ENCODE measurements around the gene PACSIN1.
A peak's percentile ranks its signal among the peaks of the same experiment; 100 is the strongest.

The PACSIN1 gene

DNA sequence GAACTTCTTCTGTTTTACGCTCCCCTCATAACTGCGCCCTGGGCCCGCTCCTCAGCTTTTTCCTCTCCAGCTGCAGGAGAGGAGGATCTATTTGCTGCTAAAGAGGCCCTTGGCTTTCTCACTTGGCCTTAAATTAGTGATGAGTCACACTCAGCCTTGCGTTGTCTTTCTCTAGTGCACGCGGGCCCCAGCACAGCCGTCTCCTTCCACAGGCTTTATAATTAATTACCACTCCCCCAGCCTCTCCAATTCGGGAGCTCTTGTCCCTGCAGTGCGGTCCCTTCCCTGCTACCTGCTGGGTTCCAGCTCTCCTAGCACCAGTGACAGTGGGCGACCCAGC, 25.2 kb downstream of the PACSIN1 start:
- Histone ChIP-seq H3K36me3 (ENCODE audit: control insufficient read depth in 2 of 2, insufficient read depth in 1 of 2, low read length in 2 of 2) (no peaks in the 10 kb centered on the region), H3K27ac (ENCODE audit: extremely low read depth, low read depth, low read length) (no peak overlapping the region), H3K4me1 (ENCODE audit: control insufficient read depth, insufficient read depth, low read length) (no peaks in the 10 kb centered on the region), H3K9me3 (ENCODE audit: control insufficient read depth, insufficient read depth, low read depth, low read length) (no peaks in the 10 kb centered on the region), H3K4me3 (ENCODE audit: low read depth, low read length) (no peak overlapping the region)
- CTCF ChIA-PET: no interaction called here
- peak; percentile 45; the same call in 1 of the 2 replicates for TF ChIP-seq ZNF366 (tag by site-specific recombination; conservative IDR thresholded peaks at IDR 0.05)
- TF ChIP-seq, protein P1, sequence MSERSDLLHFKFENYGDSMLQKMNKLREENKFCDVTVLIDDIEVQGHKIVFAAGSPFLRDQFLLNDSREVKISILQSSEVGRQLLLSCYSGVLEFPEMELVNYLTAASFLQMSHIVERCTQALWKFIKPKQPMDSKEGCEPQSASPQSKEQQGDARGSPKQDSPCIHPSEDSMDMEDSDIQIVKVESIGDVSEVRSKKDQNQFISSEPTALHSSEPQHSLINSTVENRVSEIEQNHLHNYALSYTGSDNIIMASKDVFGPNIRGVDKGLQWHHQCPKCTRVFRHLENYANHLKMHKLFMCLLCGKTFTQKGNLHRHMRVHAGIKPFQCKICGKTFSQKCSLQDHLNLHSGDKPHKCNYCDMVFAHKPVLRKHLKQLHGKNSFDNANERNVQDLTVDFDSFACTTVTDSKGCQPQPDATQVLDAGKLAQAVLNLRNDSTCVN (tag by site-specific recombination; optimal IDR thresholded peaks at IDR 0.05): no peak
- TF ChIP-seq, protein P2, sequence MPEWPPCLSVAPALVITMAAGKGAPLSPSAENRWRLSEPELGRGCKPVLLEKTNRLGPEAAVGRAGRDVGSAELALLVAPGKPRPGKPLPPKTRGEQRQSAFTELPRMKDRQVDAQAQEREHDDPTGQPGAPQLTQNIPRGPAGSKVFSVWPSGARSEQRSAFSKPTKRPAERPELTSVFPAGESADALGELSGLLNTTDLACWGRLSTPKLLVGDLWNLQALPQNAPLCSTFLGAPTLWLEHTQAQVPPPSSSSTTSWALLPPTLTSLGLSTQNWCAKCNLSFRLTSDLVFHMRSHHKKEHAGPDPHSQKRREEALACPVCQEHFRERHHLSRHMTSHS (tag by site-specific recombination; IDR thresholded peaks at IDR 0.05): no peak
- no peak for TF ChIP-seq ZNF600 (tag by site-specific recombination; IDR thresholded peaks at IDR 0.05)
- no peak for TF ChIP-seq ZNF777 (tag by site-specific recombination; IDR thresholded peaks at IDR 0.05; ENCODE audit: borderline replicate concordance)
- TF ChIP-seq, protein P3, sequence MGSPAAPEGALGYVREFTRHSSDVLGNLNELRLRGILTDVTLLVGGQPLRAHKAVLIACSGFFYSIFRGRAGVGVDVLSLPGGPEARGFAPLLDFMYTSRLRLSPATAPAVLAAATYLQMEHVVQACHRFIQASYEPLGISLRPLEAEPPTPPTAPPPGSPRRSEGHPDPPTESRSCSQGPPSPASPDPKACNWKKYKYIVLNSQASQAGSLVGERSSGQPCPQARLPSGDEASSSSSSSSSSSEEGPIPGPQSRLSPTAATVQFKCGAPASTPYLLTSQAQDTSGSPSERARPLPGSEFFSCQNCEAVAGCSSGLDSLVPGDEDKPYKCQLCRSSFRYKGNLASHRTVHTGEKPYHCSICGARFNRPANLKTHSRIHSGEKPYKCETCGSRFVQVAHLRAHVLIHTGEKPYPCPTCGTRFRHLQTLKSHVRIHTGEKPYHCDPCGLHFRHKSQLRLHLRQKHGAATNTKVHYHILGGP (tag by site-specific recombination; IDR thresholded peaks at IDR 0.05): no peak
- TF ChIP-seq ZNF660 (tag by site-specific recombination; IDR thresholded peaks at IDR 0.05): peak; percentile 66; the same call in 1 of the 2 replicates
- no peak for TF ChIP-seq REPIN1 (tag by site-specific recombination; IDR thresholded peaks at IDR 0.05; ENCODE audit: low read depth)
- no peak for TF ChIP-seq ZFHX2 (tag by site-specific recombination; conservative IDR thresholded peaks at IDR 0.05)
- no peak for TF ChIP-seq ZBTB8A (tag by site-specific recombination; IDR thresholded peaks at IDR 0.05)
- TF ChIP-seq ZIC2 (tag by site-specific recombination; IDR thresholded peaks at IDR 0.05): peak; percentile 45
- no peak for TF ChIP-seq ZNF175 (tag by site-specific recombination; IDR thresholded peaks at IDR 0.05)
- no peak for TF ChIP-seq ZNF747 (tag by site-specific recombination; IDR thresholded peaks at IDR 0.05)
- TF ChIP-seq, protein P4, sequence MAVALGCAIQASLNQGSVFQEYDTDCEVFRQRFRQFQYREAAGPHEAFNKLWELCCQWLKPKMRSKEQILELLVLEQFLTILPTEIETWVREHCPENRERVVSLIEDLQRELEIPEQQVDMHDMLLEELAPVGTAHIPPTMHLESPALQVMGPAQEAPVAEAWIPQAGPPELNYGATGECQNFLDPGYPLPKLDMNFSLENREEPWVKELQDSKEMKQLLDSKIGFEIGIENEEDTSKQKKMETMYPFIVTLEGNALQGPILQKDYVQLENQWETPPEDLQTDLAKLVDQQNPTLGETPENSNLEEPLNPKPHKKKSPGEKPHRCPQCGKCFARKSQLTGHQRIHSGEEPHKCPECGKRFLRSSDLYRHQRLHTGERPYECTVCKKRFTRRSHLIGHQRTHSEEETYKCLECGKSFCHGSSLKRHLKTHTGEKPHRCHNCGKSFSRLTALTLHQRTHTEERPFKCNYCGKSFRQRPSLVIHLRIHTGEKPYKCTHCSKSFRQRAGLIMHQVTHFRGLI (tag by site-specific recombination; IDR thresholded peaks at IDR 0.05): no peak
- TF ChIP-seq ZNF791 (tag by site-specific recombination; IDR thresholded peaks at IDR 0.05): no peak
- TF ChIP-seq HOXA7 (CRISPR knock-in tag; IDR thresholded peaks at IDR 0.05; ENCODE audit: borderline replicate concordance): no peak
- TF ChIP-seq ZNF157 (tag by site-specific recombination; IDR thresholded peaks at IDR 0.05): no peak
- TF ChIP-seq, protein P5, sequence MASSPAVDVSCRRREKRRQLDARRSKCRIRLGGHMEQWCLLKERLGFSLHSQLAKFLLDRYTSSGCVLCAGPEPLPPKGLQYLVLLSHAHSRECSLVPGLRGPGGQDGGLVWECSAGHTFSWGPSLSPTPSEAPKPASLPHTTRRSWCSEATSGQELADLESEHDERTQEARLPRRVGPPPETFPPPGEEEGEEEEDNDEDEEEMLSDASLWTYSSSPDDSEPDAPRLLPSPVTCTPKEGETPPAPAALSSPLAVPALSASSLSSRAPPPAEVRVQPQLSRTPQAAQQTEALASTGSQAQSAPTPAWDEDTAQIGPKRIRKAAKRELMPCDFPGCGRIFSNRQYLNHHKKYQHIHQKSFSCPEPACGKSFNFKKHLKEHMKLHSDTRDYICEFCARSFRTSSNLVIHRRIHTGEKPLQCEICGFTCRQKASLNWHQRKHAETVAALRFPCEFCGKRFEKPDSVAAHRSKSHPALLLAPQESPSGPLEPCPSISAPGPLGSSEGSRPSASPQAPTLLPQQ (tag by site-specific recombination; IDR thresholded peaks at IDR 0.05): peak; percentile 59; the same call in 1 of the 2 replicates
- no peak for TF ChIP-seq YY2 (tag by site-specific recombination; IDR thresholded peaks at IDR 0.05)
- 0 out of 2 replicates have a peak, but pooled peaks have one; percentile 11 for TF ChIP-seq ZBTB48 (tag by site-specific recombination; IDR thresholded peaks at IDR 0.05)
- no peak for TF ChIP-seq ZNF843 (tag by site-specific recombination; IDR thresholded peaks at IDR 0.05)
- TF ChIP-seq ZNF654 (tag by site-specific recombination; IDR thresholded peaks at IDR 0.05; ENCODE audit: low read depth): no peak
- TF ChIP-seq ZNF169 (tag by site-specific recombination; IDR thresholded peaks at IDR 0.05): no peak
- TF ChIP-seq SP7 (tag by site-specific recombination; IDR thresholded peaks at IDR 0.05): peak; percentile 68
- no peak for TF ChIP-seq ZEB2 (tag by site-specific recombination; IDR thresholded peaks at IDR 0.05)
- POLR2A ChIA-PET: no interaction called here

All from HEK293 (cell line).